Measurements from ENCODE around the gene MKKS.

DNA sequence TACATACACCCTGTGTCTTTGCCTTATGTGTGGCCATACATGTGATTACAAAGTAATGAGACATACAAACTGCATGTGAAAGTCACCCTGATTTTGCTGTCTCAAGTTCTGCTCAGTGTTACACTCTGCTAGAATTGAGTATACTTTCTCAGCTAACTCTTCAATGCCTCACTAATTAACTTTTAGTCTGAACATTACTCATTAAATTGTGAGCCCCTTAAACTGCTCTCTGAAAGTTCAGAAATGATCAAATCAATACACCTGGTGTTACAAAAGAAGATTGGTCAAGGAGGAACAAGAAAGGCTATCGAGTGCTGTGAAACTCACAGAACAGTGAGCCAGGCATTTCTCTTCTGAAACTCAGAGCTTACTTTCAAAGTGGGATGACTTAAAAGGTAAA is 71.3 kb downstream of the MKKS start:
- TF ChIP-seq, protein P1, sequence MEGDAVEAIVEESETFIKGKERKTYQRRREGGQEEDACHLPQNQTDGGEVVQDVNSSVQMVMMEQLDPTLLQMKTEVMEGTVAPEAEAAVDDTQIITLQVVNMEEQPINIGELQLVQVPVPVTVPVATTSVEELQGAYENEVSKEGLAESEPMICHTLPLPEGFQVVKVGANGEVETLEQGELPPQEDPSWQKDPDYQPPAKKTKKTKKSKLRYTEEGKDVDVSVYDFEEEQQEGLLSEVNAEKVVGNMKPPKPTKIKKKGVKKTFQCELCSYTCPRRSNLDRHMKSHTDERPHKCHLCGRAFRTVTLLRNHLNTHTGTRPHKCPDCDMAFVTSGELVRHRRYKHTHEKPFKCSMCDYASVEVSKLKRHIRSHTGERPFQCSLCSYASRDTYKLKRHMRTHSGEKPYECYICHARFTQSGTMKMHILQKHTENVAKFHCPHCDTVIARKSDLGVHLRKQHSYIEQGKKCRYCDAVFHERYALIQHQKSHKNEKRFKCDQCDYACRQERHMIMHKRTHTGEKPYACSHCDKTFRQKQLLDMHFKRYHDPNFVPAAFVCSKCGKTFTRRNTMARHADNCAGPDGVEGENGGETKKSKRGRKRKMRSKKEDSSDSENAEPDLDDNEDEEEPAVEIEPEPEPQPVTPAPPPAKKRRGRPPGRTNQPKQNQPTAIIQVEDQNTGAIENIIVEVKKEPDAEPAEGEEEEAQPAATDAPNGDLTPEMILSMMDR (IDR thresholded peaks at IDR 0.05): no peak
- no peak for TF ChIP-seq EZH2 (IDR thresholded peaks at IDR 0.05; ENCODE audit: borderline replicate concordance, insufficient read depth, low read depth, low read length, poor library complexity, severe bottlenecking)
